Measurements from ENCODE around the gene PIK3CG. TPM values are rescaled to one million over a fixed set of nuclear protein-coding genes. Genes with fewer than 3 reads are reported as not detected.
A peak's percentile ranks its signal among the peaks of the same experiment; 100 is the strongest.
"Not testable (repeated sequence)": the region's sequence is repeated elsewhere in the genome, so short reads cannot be mapped to it uniquely, and the experiment has no call there.

PIK3CG gene
- total RNA-seq, 4 donors from 2014 or later: 6.2 to 34.7 (median 9.7) TPM

- no peaks in the 10 kb centered on the region for H3K36me3 ChIP-seq
- TF ChIP-seq POLR2A (IDR thresholded peaks at IDR 0.05): no peak
- no peak for TF ChIP-seq CTCF (IDR thresholded peaks at IDR 0.05)
- no peak overlapping the region for H3K4me3 ChIP-seq
- no peaks in the 10 kb centered on the region for H3K27me3 ChIP-seq
- H3K4me1 ChIP-seq: no peaks in the 10 kb centered on the region
- H3K9me3 ChIP-seq: no peaks in the 10 kb centered on the region
- DNase-seq: peak in 1 of 3 donors; percentile 51
- no peak overlapping the region for H3K27ac ChIP-seq
Measured at GRCh38 chr7:106952658-106953231, 87.7 kb downstream of the PIK3CG start.

GRCh38 chr7:106954840-106955239, 89.8 kb downstream of the PIK3CG start:
- Histone ChIP-seq H3K36me3 (no peaks in the 10 kb centered on the region), H3K27me3 (no peaks in the 10 kb centered on the region), H3K4me1 (no peaks in the 10 kb centered on the region), H3K4me3 (no peak overlapping the region), H3K9me3 (no peaks in the 10 kb centered on the region), H3K27ac (no peak overlapping the region)
- TF ChIP-seq POLR2A (IDR thresholded peaks at IDR 0.05) (no peak), CTCF (IDR thresholded peaks at IDR 0.05) (no peak)
- no peak for DNase-seq

GRCh38 chr7:106955857-106956256, 90.8 kb downstream of the PIK3CG start:
- not testable (repeated sequence) for H3K27me3 ChIP-seq, H3K4me3 ChIP-seq, H3K36me3 ChIP-seq

More at GRCh38 chr7:106955857-106956256, 90.8 kb downstream of the PIK3CG start:
- not testable (repeated sequence) for H3K27ac ChIP-seq, H3K9me3 ChIP-seq, DNase-seq, H3K4me1 ChIP-seq

Other genes with a start within 250 kb of the PIK3CG start
- gene CCDC71L, start 204.1 kb upstream of the PIK3CG start, total RNA-seq: 10 to 100 TPM; 20.3 to 33.8 (median 23.8) TPM
- gene PRKAR2B, start 179.4 kb downstream of the PIK3CG start, total RNA-seq: 10 to 100 TPM in 1 of 4 donors, 1 to 10 TPM in 3; 3.0 to 28.1 (median 5.7) TPM